Smooth muscle cell (in vitro differentiated cells): ENCODE measurements around the gene TIMM8B. TPM values are rescaled to one million over a fixed set of nuclear protein-coding genes. Genes with fewer than 3 reads are reported as not detected.
A peak's percentile ranks its signal among the peaks of the same experiment; 100 is the strongest.

Experiments
- DNase-seq: peaks from one replicate; lab custom pipeline; 2025; ENCODE audit not compliant: unreplicated experiment; lab: John Stamatoyannopoulos, UW
- H2AFZ ChIP-seq: fragments of 200-600 bp; sonication (generic); 2 replicates; pipeline ENCODE4 v1.6.0; 2016; ENCODE audit warnings: antibody characterized with exemption, low read depth, mild to moderate bottlenecking
- H3F3A ChIP-seq: fragments of 200-600 bp; sonication (generic); 2 replicates; pipeline ENCODE4 v1.6.0; 2017; ENCODE audit warnings: antibody characterized with exemption, low read depth
- H3K27ac ChIP-seq: fragments of 200-600 bp; sonication (generic); 2 replicates; pipeline ENCODE4 v1.5.1; 2016; ENCODE audit warnings: low read depth, mild to moderate bottlenecking
- H3K27me3 ChIP-seq: fragments of 200-600 bp; sonication (generic); 2 replicates; pipeline ENCODE4 v1.6.1; 2016; ENCODE audit warnings: low read depth, mild to moderate bottlenecking
- H3K36me3 ChIP-seq: fragments of 200-600 bp; sonication (generic); 2 replicates; pipeline ENCODE4 v1.5.1; 2016; ENCODE audit warnings: low read depth
- H3K4me1 ChIP-seq: fragments of 200-600 bp; sonication (generic); 2 replicates; pipeline ENCODE4 v1.5.1; 2016; ENCODE audit warnings: low read depth
- H3K4me2 ChIP-seq: fragments of 200-600 bp; sonication (generic); 2 replicates; pipeline ENCODE4 v1.6.0; 2016; ENCODE audit warnings: mild to moderate bottlenecking
- H3K4me3 ChIP-seq: fragments of 200-600 bp; sonication (generic); 2 replicates; pipeline ENCODE4 v1.5.1; 2016; ENCODE audit warnings: mild to moderate bottlenecking
- H3K79me2 ChIP-seq: fragments of 200-600 bp; sonication (generic); 2 replicates; pipeline ENCODE4 v1.6.0; 2016; ENCODE audit warnings: low read depth, mild to moderate bottlenecking
- H3K9ac ChIP-seq: fragments of 200-600 bp; sonication (generic); 2 replicates; pipeline ENCODE4 v1.6.0; 2016; ENCODE audit warnings: low read depth
- H3K9me3 ChIP-seq: fragments of 200-600 bp; sonication (generic); replicated peaks from 2 replicates; pipeline ENCODE4 v1.5.1; 2016; ENCODE audit warnings: low read depth
- H4K20me1 ChIP-seq: fragments of 200-600 bp; sonication (generic); 2 replicates; pipeline ENCODE4 v1.6.0; 2016; ENCODE audit warnings: low read depth
- WGBS: methylation state at CpG from one replicate; pipeline ENCODE4 v1.1.7; 2016; ENCODE audit warnings: low lambda C conversion rate; 5-methylcytosine and 5-hydroxymethylcytosine counted together
- polyA plus RNA-seq: library from polyadenylated mRNA; unstranded; fragments of >200 nt; fragmentation: Nextera tagmentation; extraction: Ambion mirVana; gene quantifications from 2 replicates; pipeline ENCODE4 v1.2.1, GENCODE V29; 2016
- total RNA-seq: library from RNA; depleted of rRNA; stranded (reverse); fragments of >200 nt; gene quantifications from 2 replicates; pipeline ENCODE4 v1.2.3, GENCODE V29; 2014
- TF ChIP-seq, protein P1 (sequence below): fragments of 200-600 bp; sonication (generic); IDR thresholded peaks from 2 replicates; pipeline ENCODE4 v1.5.1; 2017; ENCODE audit warnings: borderline replicate concordance, mild to moderate bottlenecking, antibody characterized with exemption; ENCODE audit not compliant: insufficient read depth, poor library complexity, severe bottlenecking

Gene TIMM8B, protein sequence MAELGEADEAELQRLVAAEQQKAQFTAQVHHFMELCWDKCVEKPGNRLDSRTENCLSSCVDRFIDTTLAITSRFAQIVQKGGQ
- total RNA-seq = 31.9 and 55.7 TPM in 2 replicates
- polyA plus RNA-seq = 79.8 and 87.5 TPM in 2 replicates

DNA sequence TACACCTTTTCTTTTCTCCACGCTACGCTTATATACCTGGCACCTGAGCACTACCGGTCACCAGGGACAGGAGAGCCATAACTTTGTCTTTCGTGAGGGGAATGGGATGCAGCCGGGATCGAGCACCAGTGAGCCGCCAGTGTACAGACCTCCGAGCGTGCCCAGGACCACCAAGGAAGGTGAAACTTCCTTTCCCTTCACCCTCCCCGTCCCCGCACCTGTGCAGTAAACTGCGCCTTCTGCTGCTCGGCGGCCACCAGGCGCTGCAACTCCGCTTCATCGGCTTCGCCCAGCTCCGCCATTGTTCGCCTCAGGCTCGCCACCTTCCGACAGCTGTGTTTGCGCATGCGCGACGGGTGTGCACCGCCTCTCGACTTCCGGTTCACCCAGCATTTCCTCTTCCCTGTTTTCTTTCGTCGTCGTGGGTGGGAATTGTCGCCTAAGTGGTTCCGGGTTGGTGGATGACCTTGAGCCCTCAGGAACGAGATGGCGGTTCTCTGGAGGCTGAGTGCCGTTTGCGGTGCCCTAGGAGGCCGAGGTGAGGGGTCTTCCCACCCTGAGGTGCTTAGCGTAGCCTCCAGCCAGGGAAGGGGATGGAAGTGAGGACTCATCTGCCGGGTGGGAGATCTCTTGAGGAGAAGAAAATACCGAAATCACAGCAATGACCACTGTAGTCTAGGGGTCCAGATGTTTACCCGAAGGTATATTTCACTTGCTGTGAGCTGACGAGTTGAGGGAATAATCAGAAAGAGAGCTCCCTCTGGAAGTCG, at the start of gene TIMM8B, which contains the start of gene SDHD:
TIMM8B (minus strand) TSS at position 335 of the 770 bp plus-strand sequence; CDS start at position 302, 33 bp downstream.
SDHD (plus strand) TSS at position 452 of the 770 bp plus-strand sequence; CDS start at position 487, 35 bp downstream.
- Histone ChIP-seq H3K36me3 (peaks cover 18% of the 10 kb centered on the region), H4K20me1 (peaks cover 4% of the 10 kb centered on the region), H3K9ac (peak within 1 kb of the TSS; percentile 93), H3F3A (peaks cover 21% of the 10 kb centered on the region), H3K79me2 (peaks cover 43% of the 10 kb centered on the region), H3K4me2 (peak within 1 kb of the TSS; percentile 99), H3K27ac (peak within 1 kb of the TSS; percentile 31), H3K4me1 (peaks cover 14% of the 10 kb centered on the region), H3K4me3 (peak within 1 kb of the TSS; percentile 85), H3K9me3 (no peaks in the 10 kb centered on the region), H2AFZ (peak within 1 kb of the TSS; percentile 85), H3K27me3 (no peaks in the 10 kb centered on the region)
- WGBS = under 1% methylated on average over 45 of the region's 45 CpGs
- peak; percentile 77 for DNase-seq
- TF ChIP-seq, protein P1, sequence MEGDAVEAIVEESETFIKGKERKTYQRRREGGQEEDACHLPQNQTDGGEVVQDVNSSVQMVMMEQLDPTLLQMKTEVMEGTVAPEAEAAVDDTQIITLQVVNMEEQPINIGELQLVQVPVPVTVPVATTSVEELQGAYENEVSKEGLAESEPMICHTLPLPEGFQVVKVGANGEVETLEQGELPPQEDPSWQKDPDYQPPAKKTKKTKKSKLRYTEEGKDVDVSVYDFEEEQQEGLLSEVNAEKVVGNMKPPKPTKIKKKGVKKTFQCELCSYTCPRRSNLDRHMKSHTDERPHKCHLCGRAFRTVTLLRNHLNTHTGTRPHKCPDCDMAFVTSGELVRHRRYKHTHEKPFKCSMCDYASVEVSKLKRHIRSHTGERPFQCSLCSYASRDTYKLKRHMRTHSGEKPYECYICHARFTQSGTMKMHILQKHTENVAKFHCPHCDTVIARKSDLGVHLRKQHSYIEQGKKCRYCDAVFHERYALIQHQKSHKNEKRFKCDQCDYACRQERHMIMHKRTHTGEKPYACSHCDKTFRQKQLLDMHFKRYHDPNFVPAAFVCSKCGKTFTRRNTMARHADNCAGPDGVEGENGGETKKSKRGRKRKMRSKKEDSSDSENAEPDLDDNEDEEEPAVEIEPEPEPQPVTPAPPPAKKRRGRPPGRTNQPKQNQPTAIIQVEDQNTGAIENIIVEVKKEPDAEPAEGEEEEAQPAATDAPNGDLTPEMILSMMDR = peak; percentile 21

DNA sequence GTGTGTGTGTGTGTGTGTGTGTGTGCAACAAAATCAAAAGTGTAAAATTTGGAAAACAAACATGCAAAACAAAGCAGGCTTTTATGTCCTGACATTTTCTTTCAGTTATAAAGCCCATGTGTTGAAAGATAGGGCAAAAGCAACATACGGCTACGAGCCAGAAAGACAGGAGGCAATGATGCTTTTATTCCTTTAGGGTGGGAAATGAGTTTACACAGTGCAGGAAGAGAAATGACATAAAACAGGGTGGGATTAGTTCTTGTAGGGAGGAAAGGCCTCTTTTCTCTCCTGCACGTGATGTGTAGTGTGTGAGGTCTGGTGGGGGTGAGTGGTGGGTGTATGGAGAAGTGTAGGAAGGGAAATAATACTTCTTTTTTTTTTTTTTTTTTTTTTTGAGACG, 47.9 kb upstream of the TIMM8B start:
- no peak for DNase-seq
- H3K27me3 ChIP-seq = no peaks in the 10 kb centered on the region

DNA sequence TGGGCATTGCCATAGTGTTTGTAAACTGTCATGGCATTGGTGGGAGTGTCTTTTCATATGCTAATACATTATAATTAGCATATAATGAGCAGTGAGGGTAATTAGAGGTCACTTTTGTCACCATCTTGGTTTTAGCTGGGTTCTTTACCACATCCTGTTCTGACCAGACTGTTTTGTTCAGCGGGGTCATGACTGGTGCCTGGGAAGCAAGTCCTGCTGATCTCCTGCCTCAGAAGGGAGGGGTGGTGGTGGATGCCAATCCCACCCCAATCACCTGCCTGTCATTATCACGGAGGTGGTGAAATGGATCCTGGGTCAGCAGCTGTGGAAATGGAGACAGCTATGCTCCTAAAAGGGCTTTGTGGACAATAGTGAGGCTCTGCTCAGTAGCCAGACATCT, 46.2 kb upstream of the TIMM8B start:
- Histone ChIP-seq H3F3A (no peaks in the 10 kb centered on the region), H3K4me1 (no peaks in the 10 kb centered on the region), H3K27ac (no peak overlapping the region), H4K20me1 (no peaks in the 10 kb centered on the region), H3K9ac (no peak overlapping the region), H3K4me2 (no peak overlapping the region), H2AFZ (no peak overlapping the region), H3K4me3 (no peak overlapping the region), H3K9me3 (no peaks in the 10 kb centered on the region), H3K36me3 (no peaks in the 10 kb centered on the region), H3K27me3 (no peaks in the 10 kb centered on the region), H3K79me2 (no peaks in the 10 kb centered on the region)
- no peak for DNase-seq
- TF ChIP-seq, protein P1 = no peak
- 79% methylated on average over 2 of the region's 2 CpGs for WGBS

More for the DNA sequence above, 47.9 kb upstream of the TIMM8B start:
- no peak overlapping the region for H3K4me2 ChIP-seq
- H3F3A ChIP-seq = no peaks in the 10 kb centered on the region
- no peak overlapping the region for H3K9ac ChIP-seq
- no peaks in the 10 kb centered on the region for H3K9me3 ChIP-seq
- no peaks in the 10 kb centered on the region for H3K36me3 ChIP-seq
- H2AFZ ChIP-seq = no peak overlapping the region
- H3K4me3 ChIP-seq = no peak overlapping the region
- no peaks in the 10 kb centered on the region for H3K79me2 ChIP-seq
- TF ChIP-seq, protein P1 = no peak
- no peaks in the 10 kb centered on the region for H4K20me1 ChIP-seq
- H3K4me1 ChIP-seq = no peaks in the 10 kb centered on the region
- H3K27ac ChIP-seq = no peak overlapping the region
- 48% methylated on average over 3 of the region's 4 CpGs for WGBS

DNA sequence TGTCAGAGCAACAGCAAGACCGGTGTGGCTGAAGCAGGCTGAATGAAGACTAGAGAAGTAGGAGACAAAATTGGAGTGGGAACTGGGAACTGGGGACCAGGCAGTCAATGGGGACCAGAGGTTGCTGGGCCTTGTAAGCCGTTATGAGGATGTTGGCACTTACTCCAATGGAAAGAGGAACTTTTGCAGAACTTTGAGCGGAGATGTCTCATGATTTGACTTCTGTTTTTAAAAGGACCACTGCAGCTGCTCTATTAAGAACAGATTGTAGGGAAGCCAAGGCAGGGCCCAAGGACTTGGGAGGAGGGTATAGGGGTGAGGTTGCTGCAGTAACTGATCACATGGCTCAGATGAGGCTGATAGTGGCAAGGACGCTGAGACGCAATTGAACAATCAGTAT, 43.1 kb upstream of the TIMM8B start:
- TF ChIP-seq, protein P1 = no peak
- H3K79me2 ChIP-seq = no peaks in the 10 kb centered on the region
- H3K27ac ChIP-seq = no peak overlapping the region

More for the DNA sequence above, 43.1 kb upstream of the TIMM8B start:
- Histone ChIP-seq H3F3A (no peaks in the 10 kb centered on the region), H3K4me1 (no peaks in the 10 kb centered on the region), H2AFZ (no peak overlapping the region), H3K4me3 (no peak overlapping the region), H3K4me2 (no peak overlapping the region), H3K27me3 (no peaks in the 10 kb centered on the region), H4K20me1 (no peaks in the 10 kb centered on the region), H3K9me3 (no peaks in the 10 kb centered on the region), H3K36me3 (no peaks in the 10 kb centered on the region), H3K9ac (no peak overlapping the region)
- DNase-seq = no peak
- 94% methylated on average over 5 of the region's 5 CpGs for WGBS
